CD14-positive monocyte (primary cell): Measurements from ENCODE around the gene TRAK2. TPM values are rescaled to one million over a fixed set of nuclear protein-coding genes. Genes with fewer than 3 reads are reported as not detected.

Source experiments
- DNase-seq, 3 donors: peaks; one replicate each; pipeline ENCODE4 v3.0.0-alpha.2; 2011 to 2022
- H2AFZ ChIP-seq: 2 replicates; pipeline ENCODE4 v1.6.0; 2012; ENCODE audit warnings: mild to moderate bottlenecking, low read depth, low read length, inconsistent platforms; ENCODE audit not compliant: insufficient read depth, poor library complexity, severe bottlenecking
- H3K27ac ChIP-seq, 2 donors: 1 replicate in 1 of 2; 2 replicates in 1 of 2; pipeline ENCODE4 v1.5.1; 2012 to 2013; ENCODE audit warnings: low read length in 2 of 2, control low read depth in 1 of 2, inconsistent platforms in 1 of 2, low read depth in 1 of 2, mild to moderate bottlenecking in 1 of 2
- H3K27me3 ChIP-seq, 2 donors: one replicate each; pipeline versions ENCODE4 v1.6.0 to v1.6.1; 2011 to 2013; ENCODE audit warnings: low read length in 2 of 2; ENCODE audit not compliant: control insufficient read depth in 2 of 2, insufficient read depth in 2 of 2
- H3K36me3 ChIP-seq, 2 donors: replicated peaks in 1 of 2; 1 replicate in 1 of 2; 2 replicates in 1 of 2; pipeline versions ENCODE4 v1.5.1 to v1.6.1; 2012 to 2013; ENCODE audit warnings: low read length in 2 of 2, control low read depth in 1 of 2, inconsistent platforms in 1 of 2, mild to moderate bottlenecking in 1 of 2; ENCODE audit not compliant: insufficient read depth in 2 of 2, control insufficient read depth in 1 of 2
- H3K4me1 ChIP-seq, 2 donors: 1 replicate in 1 of 2; 2 replicates in 1 of 2; pipeline versions ENCODE4 v1.5.1 to v1.6.1; 2012 to 2013; ENCODE audit warnings: low read length in 2 of 2, control low read depth in 1 of 2, inconsistent platforms in 1 of 2, mild to moderate bottlenecking in 1 of 2, moderate library complexity in 1 of 2; ENCODE audit not compliant: insufficient read depth in 2 of 2, control insufficient read depth in 1 of 2
- H3K4me2 ChIP-seq: replicated peaks from 2 replicates; pipeline ENCODE3; 2012; ENCODE audit warnings: low read length, moderate library complexity, mild to moderate bottlenecking; ENCODE audit not compliant: poor library complexity, severe bottlenecking; ENCODE audit errors: extremely low read depth
- H3K4me3 ChIP-seq, 3 experiments: fragments of 200-600 bp in 1 of 3; sonication (generic) in 1 of 3; replicated peaks in 1 of 3; 1 replicate in 2 of 3; 2 replicates in 1 of 3; pipeline ENCODE4 v1.5.1; 2011 to 2013; ENCODE audit warnings: low read length in 3 of 3, mild to moderate bottlenecking in 3 of 3, control low read depth in 2 of 3, low read depth in 2 of 3, inconsistent platforms in 1 of 3, moderate library complexity in 1 of 3
- H3K79me2 ChIP-seq: 2 replicates; pipeline ENCODE4 v1.6.0; 2012; ENCODE audit warnings: mild to moderate bottlenecking, control low read depth, inconsistent platforms, low read length, moderate library complexity; ENCODE audit not compliant: insufficient read depth
- H3K9ac ChIP-seq: 2 replicates; pipeline ENCODE4 v1.6.0; 2017; ENCODE audit warnings: low read length, mild to moderate bottlenecking; ENCODE audit not compliant: insufficient read depth, poor library complexity, severe bottlenecking
- H3K9me3 ChIP-seq, 2 donors: replicated peaks in 1 of 2; 1 replicate in 1 of 2; 2 replicates in 1 of 2; pipeline versions ENCODE4 v1.5.1 to v1.6.1; 2012 to 2013; ENCODE audit warnings: low read length in 2 of 2, control low read depth in 1 of 2; ENCODE audit not compliant: control insufficient read depth in 1 of 2, insufficient read depth in 1 of 2
- H4K20me1 ChIP-seq: 2 replicates; pipeline ENCODE4 v1.6.0; 2012; ENCODE audit warnings: mild to moderate bottlenecking, low read length, control low read depth, moderate library complexity; ENCODE audit not compliant: insufficient read depth
- H3K27ac Mint-ChIP-seq, 7 donors: one replicate each; pipeline ENCODE4 v1.8.0; 2020; ENCODE audit warnings: mild to moderate bottlenecking in 7 of 7, mixed read lengths in 7 of 7, moderate library complexity in 6 of 7, inconsistent platforms in 2 of 7
- H3K27me3 Mint-ChIP-seq, 3 donors: one replicate each; pipeline ENCODE4 v1.8.0; 2021 to 2022; ENCODE audit warnings: low read depth in 3 of 3, mild to moderate bottlenecking in 3 of 3, mixed read lengths in 3 of 3, moderate library complexity in 3 of 3, inconsistent platforms in 1 of 3
- H3K36me3 Mint-ChIP-seq, 2 donors: one replicate each; pipeline ENCODE4 v1.8.0; 2020; ENCODE audit warnings: mixed read lengths in 2 of 2, inconsistent platforms in 1 of 2, mild to moderate bottlenecking in 1 of 2
- H3K4me1 Mint-ChIP-seq: one replicate; pipeline ENCODE4 v1.8.0; 2020; ENCODE audit warnings: mild to moderate bottlenecking, mixed read lengths
- H3K4me3 Mint-ChIP-seq, 2 donors: one replicate each; pipeline ENCODE4 v1.8.0; 2020; ENCODE audit warnings: mild to moderate bottlenecking in 2 of 2, mixed read lengths in 2 of 2, moderate library complexity in 1 of 2
- H3K9me3 Mint-ChIP-seq, 7 donors: one replicate each; pipeline ENCODE4 v1.8.0; 2020 to 2022; ENCODE audit warnings: mixed read lengths in 7 of 7, mild to moderate bottlenecking in 6 of 7, moderate library complexity in 6 of 7, inconsistent platforms in 2 of 7
- CTCF ChIP-seq: fragments of 200-600 bp; IDR thresholded peaks from one replicate; pipeline ENCODE4 v1.8.0; 2022; ENCODE audit warnings: antibody characterized with exemption, mild to moderate bottlenecking
- WGBS: methylation state at CpG from one replicate; pipeline ENCODE4 v1.1.5; 2013; ENCODE audit warnings: missing lambda C conversion rate; ENCODE audit not compliant: insufficient coverage; 5-methylcytosine and 5-hydroxymethylcytosine counted together
- intact Hi-C, 2 donors: fragments of 100-400 bp; cut with micrococcal nuclease; formaldehyde crosslinking; loops; one replicate each; pipeline versions ENCODE4 v1.15.0 to v1.15.1; 2023
- polyA plus RNA-seq, 3 donors: library from polyadenylated mRNA; depleted of rRNA in 1 of 3; unstranded in 2 of 3; stranded (reverse) in 1 of 3; fragments of 300-500 nt in 2 of 3; fragments of >200 nt in 1 of 3; fragmentation: Illumina TruSeq in 2 of 3; gene quantifications; 1 replicate in 2 of 3; 2 replicates in 1 of 3; pipeline ENCODE4 v1.2.3, GENCODE V29; 2012 to 2021

TRAK2 gene
- polyA plus RNA-seq, 3 donors, result 7.6 to 16.8 (median 15.3) TPM

GRCh38 chr2:201470821-201471731, 19.8 kb upstream of the TRAK2 start:
- Histone ChIP-seq H3K9ac (no peak overlapping the region), H3K9me3 (no peaks in the 10 kb centered on the region), H3K4me3 (no peak overlapping the region), H3K27ac (no peak overlapping the region), H2AFZ (no peak overlapping the region), H3K36me3 (peaks cover 20 to 63% of the 10 kb centered on the region in 2 donors), H3K4me2 (no peak overlapping the region), H3K27me3 (no peaks in the 10 kb centered on the region), H3K79me2 (no peaks in the 10 kb centered on the region), H3K4me1 (no peaks in the 10 kb centered on the region), H4K20me1 (no peaks in the 10 kb centered on the region)
- peak overlapping the region in 1 of 7 donors; percentile 55 for H3K27ac Mint-ChIP-seq
- DNase-seq, result no peak
- peaks cover 58 to 69% of the 10 kb centered on the region in 2 donors for H3K36me3 Mint-ChIP-seq
- TF ChIP-seq CTCF, result no peak
- H3K4me3 Mint-ChIP-seq, result no peak overlapping the region
- no peaks in the 10 kb centered on the region for H3K27me3 Mint-ChIP-seq
- intact Hi-C loops, result no loop called here
- H3K9me3 Mint-ChIP-seq, result peaks cover 0 to 2% (median 0%) of the 10 kb centered on the region in 7 donors
- WGBS, result 94% methylated on average over 5 of the region's 9 CpGs
- H3K4me1 Mint-ChIP-seq, result no peaks in the 10 kb centered on the region

GRCh38 chr2:201467666-201468065, 16.4 kb upstream of the TRAK2 start:
- intact Hi-C loops, result no loop called here
- no peaks in the 10 kb centered on the region for H3K9me3 ChIP-seq
- no peak overlapping the region for H2AFZ ChIP-seq
- no peaks in the 10 kb centered on the region for H3K27me3 ChIP-seq
- no peaks in the 10 kb centered on the region for H3K79me2 ChIP-seq
- no peak for TF ChIP-seq CTCF
- no peaks in the 10 kb centered on the region for H3K4me1 ChIP-seq
- no peak overlapping the region for H3K4me3 ChIP-seq
- H3K9ac ChIP-seq, result no peak overlapping the region
- no peaks in the 10 kb centered on the region for H4K20me1 ChIP-seq
- Mint-ChIP-seq H3K36me3 (peaks cover 39 to 53% of the 10 kb centered on the region in 2 donors), H3K9me3 (peaks cover 0 to 2% (median 0%) of the 10 kb centered on the region in 7 donors), H3K4me1 (no peaks in the 10 kb centered on the region), H3K4me3 (no peak overlapping the region), H3K27ac (no peak overlapping the region), H3K27me3 (no peaks in the 10 kb centered on the region)
- no peak for DNase-seq
- no peak overlapping the region for H3K27ac ChIP-seq
- peaks cover 12 to 58% of the 10 kb centered on the region in 2 donors for H3K36me3 ChIP-seq
- H3K4me2 ChIP-seq, result no peak overlapping the region
